ENCODE data around the gene TAF10. TPM values are rescaled to one million over a fixed set of nuclear protein-coding genes. Genes with fewer than 3 reads are reported as not detected.
A peak's percentile ranks its signal among the peaks of the same experiment; 100 is the strongest.

The TAF10 gene
- total RNA-seq, 1 donor from 2014 or later = 76.0 TPM

DNA sequence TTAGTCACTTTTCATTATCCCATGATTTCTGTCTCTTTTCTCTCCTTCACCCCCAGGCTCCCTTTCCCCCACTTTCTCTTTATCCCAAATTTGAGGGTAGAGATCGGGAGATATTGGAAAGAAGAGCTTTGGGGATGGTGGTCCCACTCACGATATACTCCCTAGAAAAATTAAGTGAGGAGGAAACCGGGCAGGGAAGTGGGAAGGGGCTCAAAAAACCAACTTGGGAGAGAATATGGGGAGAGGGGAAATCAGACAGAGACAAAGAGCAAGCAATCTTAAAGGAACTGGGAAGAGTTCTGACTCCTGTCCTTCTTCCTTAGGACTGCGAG lies 44.5 kb upstream of the TAF10 start:
- Histone ChIP-seq H3K27me3 (no peaks in the 10 kb centered on the region), H3K4me1 (peaks cover 0 to 14% of the 10 kb centered on the region in 2 donors), H3K36me3 (no peaks in the 10 kb centered on the region), H3K9me3 (no peaks in the 10 kb centered on the region), H3K27ac (peak overlapping the region; percentile 80 to 91), H3K4me3 (peak overlapping the region; percentile 53 to 75)
- TF ChIP-seq, protein P1, sequence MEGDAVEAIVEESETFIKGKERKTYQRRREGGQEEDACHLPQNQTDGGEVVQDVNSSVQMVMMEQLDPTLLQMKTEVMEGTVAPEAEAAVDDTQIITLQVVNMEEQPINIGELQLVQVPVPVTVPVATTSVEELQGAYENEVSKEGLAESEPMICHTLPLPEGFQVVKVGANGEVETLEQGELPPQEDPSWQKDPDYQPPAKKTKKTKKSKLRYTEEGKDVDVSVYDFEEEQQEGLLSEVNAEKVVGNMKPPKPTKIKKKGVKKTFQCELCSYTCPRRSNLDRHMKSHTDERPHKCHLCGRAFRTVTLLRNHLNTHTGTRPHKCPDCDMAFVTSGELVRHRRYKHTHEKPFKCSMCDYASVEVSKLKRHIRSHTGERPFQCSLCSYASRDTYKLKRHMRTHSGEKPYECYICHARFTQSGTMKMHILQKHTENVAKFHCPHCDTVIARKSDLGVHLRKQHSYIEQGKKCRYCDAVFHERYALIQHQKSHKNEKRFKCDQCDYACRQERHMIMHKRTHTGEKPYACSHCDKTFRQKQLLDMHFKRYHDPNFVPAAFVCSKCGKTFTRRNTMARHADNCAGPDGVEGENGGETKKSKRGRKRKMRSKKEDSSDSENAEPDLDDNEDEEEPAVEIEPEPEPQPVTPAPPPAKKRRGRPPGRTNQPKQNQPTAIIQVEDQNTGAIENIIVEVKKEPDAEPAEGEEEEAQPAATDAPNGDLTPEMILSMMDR (IDR thresholded peaks at IDR 0.05) = no peak
- intact Hi-C loops (cut with DNase I) = no loop called here
- no peak for DNase-seq (ENCODE audit: low spot score in 2 of 2)

DNA sequence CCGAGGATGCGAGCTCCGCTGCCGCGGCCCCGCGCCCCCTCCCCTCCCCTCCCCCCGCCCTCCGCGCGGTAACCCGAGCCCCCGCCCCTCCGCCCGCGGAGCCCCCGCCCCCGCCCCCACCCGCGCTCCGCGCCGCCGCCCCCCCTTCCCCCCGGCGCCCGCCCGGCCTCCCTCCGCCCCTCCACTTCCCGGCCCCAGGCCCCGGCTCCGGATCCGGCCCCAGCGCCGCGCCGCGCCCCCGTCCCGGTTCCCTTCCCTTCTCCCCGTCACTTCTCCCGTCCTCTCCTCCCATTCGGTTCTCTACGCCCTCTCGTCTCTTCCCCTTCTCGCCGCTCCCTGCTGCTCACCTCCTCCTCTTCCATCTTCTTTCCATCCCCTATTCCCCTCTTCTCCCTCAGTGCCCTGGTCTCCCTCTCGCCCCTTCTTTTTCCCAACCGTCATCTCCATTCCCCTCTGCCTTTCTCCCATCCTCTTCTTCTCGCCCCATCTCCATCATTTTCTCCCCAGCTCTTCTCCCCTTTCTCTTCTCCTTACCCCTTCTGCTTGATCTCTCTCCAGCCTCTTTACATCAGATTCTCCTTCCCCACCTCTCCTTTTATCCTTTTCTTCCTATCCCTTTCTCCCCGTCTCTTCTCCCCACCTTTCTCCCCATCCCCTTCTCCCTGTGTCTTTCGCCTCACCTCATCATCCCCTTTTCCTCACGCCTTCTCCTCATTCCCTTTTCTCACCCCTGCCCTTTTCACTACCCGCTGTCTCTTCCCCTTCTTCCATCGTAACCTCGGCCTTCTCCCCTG lies 44.0 kb upstream of the TAF10 start, which contains the start of gene DCHS1:
Gene DCHS1, minus strand, starts transcription at position 20 of the 794 bp plus-strand sequence. CDS start 14,196 bp downstream, outside the sequence.
- no peaks in the 10 kb centered on the region for H3K36me3 ChIP-seq
- TF ChIP-seq, protein P1 (IDR thresholded peaks at IDR 0.05) = no peak
- H3K4me3 ChIP-seq = peak within 1 kb of the TSS; percentile 53 to 75
- intact Hi-C loops (cut with DNase I) = loop anchor here (1.0 to 2.0 kb wide), 2 partner anchors 43 to 176 kb away; partner anchors contain the start of gene TAF10
- peaks cover 0 to 14% of the 10 kb centered on the region in 2 donors for H3K4me1 ChIP-seq
- H3K9me3 ChIP-seq = no peaks in the 10 kb centered on the region
- no peaks in the 10 kb centered on the region for H3K27me3 ChIP-seq
- peak in 1 of 2 donors; percentile 78 for DNase-seq (ENCODE audit: low spot score in 2 of 2)
- H3K27ac ChIP-seq = peak within 1 kb of the TSS; percentile 83 to 91

DNA sequence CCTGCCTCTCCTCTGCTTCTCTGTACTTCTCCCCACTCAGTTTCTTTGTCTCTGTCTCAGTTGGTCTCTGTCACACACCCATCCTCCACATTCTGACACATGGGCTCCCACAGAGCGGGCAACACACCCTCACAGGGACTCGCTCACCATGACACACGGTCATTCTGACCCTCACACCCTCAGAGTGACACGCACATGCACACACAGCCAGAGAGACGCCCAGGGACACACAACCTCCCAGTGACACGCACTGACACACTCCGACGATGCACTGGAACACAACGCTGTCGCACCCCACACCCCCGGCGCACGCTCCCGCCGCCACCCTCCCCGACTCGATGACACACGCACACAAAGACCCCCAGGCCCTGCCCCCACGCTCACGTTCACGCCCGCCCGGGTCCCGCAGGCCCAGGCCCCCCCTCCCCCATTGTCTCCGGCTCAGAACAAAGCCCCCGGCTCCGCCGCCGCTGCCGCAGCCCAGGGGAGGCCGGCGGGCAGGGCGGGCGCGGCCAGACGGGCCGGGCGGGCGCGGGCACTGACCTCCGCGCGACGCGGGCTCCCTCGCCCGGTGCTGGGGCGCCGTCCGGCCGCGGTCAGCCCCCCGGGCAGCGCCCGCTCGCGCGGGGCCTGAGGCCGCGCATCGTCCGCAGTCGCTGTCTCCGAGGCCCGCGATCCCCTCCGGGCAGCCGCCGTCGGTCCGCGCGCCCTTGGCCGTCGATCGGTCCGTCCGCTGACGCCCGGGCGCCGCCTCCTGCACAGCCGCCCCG lies 43.2 kb upstream of the TAF10 start:
- Histone ChIP-seq H3K4me3 (peak overlapping the region; percentile 53 to 75), H3K36me3 (no peaks in the 10 kb centered on the region), H3K27ac (peak overlapping the region; percentile 83 to 91), H3K27me3 (no peaks in the 10 kb centered on the region), H3K9me3 (no peaks in the 10 kb centered on the region), H3K4me1 (peaks cover 0 to 14% of the 10 kb centered on the region in 2 donors)
- TF ChIP-seq, protein P1 (IDR thresholded peaks at IDR 0.05) = no peak
- DNase-seq (ENCODE audit: low spot score in 2 of 2) = peak in 1 of 2 donors; percentile 81
- intact Hi-C loops (cut with DNase I) = loop anchor here (1.0 to 2.0 kb wide), 2 partner anchors 42 to 175 kb away; partner anchors contain the start of gene TAF10

DNA sequence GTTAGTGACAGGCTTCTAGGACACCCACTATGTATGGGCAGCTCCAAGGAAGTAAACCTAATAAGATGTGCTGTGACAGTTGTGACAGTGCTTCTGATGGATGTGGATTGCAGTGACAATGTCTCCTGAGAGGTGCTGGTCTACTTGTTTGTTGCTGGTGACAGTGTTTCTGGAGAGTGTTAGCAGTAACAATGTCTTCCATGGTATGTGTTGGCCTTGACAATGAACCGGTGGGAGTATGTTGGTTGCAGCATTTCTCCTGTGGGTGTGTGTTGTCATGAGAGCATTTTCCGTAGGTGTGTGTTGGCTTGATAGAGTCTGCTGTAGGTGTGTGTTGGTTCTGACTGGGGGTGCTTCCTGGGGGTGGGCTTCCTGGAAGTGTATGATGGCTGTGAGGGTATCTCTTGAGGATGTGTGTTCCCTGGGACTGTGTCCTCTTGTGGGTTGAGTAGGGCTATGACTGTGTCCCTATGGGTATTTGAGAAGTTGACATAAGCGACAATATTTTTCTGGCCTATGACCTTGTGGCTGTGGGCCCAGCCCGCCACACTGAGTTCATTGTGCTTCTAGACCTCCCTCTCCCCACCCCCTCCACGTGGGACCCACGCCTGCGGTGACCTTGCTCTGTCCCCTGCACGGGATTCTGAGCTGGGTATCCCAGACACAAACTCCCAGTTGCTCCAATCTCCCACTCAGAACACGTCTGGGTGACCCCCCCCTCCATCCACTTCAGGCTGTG lies 42.4 kb upstream of the TAF10 start:
- H3K4me3 ChIP-seq = peak overlapping the region; percentile 53 to 75
- no peaks in the 10 kb centered on the region for H3K36me3 ChIP-seq
- H3K27me3 ChIP-seq = no peaks in the 10 kb centered on the region
- no peaks in the 10 kb centered on the region for H3K9me3 ChIP-seq
- H3K27ac ChIP-seq = peak overlapping the region; percentile 83 to 91
- H3K4me1 ChIP-seq = peaks cover 0 to 14% of the 10 kb centered on the region in 2 donors
- intact Hi-C loops (cut with DNase I) = loop anchor here (1.0 to 2.0 kb wide), 2 partner anchors 42 to 174 kb away; partner anchors contain the start of gene TAF10
- TF ChIP-seq, protein P1 (IDR thresholded peaks at IDR 0.05) = no peak
- DNase-seq (ENCODE audit: low spot score in 2 of 2) = no peak

DNA sequence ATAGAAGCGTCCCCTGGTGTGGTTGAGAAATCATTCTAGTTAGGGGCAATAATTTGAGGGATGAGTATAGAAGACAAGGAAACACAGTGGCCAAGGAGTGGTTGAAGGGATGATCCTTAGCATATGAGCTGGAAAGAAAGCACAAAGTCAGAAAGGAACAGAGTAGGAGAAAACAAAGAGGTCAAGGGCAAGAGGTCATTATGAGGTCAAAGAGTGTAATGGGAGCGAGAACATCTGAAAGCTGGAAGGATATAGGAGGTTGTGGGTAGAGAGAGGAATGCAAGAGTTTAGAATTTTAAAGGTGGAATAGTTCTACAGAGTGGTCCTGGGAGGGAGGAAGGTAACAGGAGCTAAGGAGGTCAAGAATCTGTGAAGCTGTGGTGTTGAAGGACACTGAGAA lies 41.6 kb upstream of the TAF10 start:
- peaks cover 0 to 14% of the 10 kb centered on the region in 2 donors for H3K4me1 ChIP-seq
- H3K27me3 ChIP-seq = no peaks in the 10 kb centered on the region
- TF ChIP-seq, protein P1 (IDR thresholded peaks at IDR 0.05) = no peak
- no peaks in the 10 kb centered on the region for H3K36me3 ChIP-seq
- H3K4me3 ChIP-seq = no peak overlapping the region
- H3K27ac ChIP-seq = peak overlapping the region; percentile 83 to 91
- no peaks in the 10 kb centered on the region for H3K9me3 ChIP-seq
- intact Hi-C loops (cut with DNase I) = loop anchor here (2.0 kb wide), 1 partner anchor 41 kb away; the partner anchor contains the start of gene TAF10
- no peak for DNase-seq (ENCODE audit: low spot score in 2 of 2)
